Upper lobe of left lung (tissue), 4 donors: ENCODE data around the gene CEP95.

ENCODE experiments used
- CTCF ChIP-seq, 6 experiments: fragments of 450-650 bp in 4 of 6; fragments of 200-600 bp in 2 of 6; sonication (generic) in 2 of 6; IDR thresholded peaks; one replicate each; pipeline ENCODE4 v1.5.1; 2016 to 2019; ENCODE audit warnings: antibody characterized with exemption in 6 of 6
- POLR2A ChIP-seq, 4 donors: fragments of 450-650 bp; IDR thresholded peaks; one replicate each; pipeline ENCODE4 v1.5.1; 2016 to 2017; ENCODE audit warnings: antibody characterized with exemption in 4 of 4, mild to moderate bottlenecking in 2 of 4
- POLR2AphosphoS5 ChIP-seq, 2 donors: sonication (generic); formaldehyde crosslinking; IDR thresholded peaks; one replicate each; pipeline ENCODE4 v1.5.1; 2017; ENCODE audit warnings: antibody characterized with exemption in 2 of 2

DNA sequence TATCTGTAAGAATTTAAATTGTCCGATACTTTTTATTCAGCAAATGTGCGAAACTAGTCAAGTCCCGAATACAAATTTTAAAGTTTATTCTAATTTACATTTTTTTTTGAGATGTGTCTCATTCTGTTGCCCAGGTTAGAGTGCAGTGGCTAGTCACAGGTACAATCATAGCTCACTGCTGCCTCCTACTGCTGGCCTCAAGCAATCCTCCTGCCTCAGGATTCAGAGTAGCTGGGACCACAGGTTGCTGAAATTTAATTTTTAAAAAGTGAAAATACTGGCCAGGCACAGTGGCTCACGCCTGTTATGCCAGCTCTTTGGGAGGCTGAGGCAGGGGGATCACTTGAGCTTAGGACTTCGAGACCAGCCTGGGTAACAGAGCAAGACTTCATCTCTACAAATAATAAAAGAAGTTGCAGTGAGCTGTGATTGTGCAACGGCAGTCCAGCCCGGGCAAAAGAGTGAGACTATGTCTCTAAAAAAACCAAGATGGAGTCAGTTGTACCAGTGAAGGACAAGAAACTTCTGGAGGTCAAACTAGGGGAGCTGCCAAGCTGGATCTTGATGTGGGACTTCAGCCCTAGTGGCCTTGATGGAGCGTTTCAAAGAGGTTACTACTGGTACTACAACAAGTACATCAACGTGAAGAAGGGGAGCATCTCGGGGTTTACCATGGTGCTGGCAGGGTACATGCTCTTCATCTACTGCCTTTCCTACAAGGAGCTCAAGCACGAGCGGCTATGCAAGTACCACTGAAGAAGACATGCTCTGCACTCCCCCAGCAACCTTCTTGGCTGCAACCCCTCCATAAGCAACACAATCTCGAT is 15.5 kb upstream of the CEP95 start:
- TF ChIP-seq CTCF (IDR thresholded peaks at IDR 0.05) (peak; percentile 41 to 62 (median 48)), POLR2A (IDR thresholded peaks at IDR 0.05) (no peak), POLR2AphosphoS5 (IDR thresholded peaks at IDR 0.05) (no peak)
